ENCODE measurements around the gene ARHGAP32.
A peak's percentile ranks its signal among the peaks of the same experiment; 100 is the strongest.
"Not testable (repeated sequence)": the region's sequence is repeated elsewhere in the genome, so short reads cannot be mapped to it uniquely, and the experiment has no call there.

ARHGAP32 gene

GRCh38 chr11:129018991-129019390 lies 173.1 kb downstream of the ARHGAP32 start:
- DNase-seq, result no peak

- no peak for DNase-seq
Observed at GRCh38 chr11:129018126-129018525, 174.0 kb downstream of the ARHGAP32 start.

DNA sequence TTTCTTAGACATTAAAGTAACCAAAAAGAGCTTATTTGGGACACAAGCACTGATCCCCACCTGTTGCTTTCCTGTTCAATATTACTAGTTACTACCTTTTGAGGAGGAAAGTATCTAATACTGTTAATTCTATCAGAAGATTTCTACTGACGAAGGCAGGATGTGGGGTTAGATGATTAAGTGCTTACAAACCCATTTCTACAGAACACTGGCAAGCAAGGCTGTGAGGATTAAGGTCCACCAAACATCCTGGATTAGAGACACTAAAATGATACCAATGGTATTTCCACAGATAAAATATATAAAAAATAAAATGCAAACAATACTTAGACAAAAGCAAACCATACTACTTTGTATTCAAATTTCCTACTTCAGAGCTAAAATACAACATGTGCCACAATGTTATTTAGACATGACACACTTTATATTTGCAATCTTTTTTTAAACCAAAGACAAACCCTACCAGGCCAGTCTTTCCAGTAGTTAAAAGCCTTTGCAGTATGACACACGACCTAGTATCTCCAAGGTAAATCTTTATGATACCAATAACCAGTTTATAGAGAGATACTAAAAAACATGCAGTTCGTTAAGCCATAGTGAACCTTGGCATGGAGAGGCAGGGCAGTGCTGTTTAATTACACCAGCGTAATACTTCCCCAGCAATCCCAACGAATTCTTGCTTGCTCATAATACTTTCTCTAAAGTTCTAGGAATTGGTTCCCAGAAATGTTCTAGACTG lies 178.2 kb downstream of the ARHGAP32 start:
- DNase-seq, result no peak

DNA sequence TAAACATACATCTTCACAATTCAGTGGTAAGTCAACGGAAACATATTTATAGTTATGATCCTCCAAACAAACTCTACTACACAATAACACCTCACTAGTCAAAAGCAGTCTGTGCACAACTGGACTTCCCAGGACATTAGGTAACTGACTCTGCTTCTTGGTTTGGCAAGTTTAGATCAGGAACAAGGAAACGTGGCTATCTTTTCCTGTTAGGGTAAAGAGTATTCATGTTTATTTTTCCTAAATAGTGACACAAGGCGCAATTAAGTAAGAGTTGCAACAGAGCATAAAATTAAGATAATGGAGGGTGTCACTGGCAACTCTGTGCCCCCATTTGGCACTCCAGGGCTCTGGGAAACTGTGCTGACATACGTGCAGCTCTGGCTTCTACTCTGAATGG lies 179.2 kb downstream of the ARHGAP32 start:
- DNase-seq, result no peak

DNA sequence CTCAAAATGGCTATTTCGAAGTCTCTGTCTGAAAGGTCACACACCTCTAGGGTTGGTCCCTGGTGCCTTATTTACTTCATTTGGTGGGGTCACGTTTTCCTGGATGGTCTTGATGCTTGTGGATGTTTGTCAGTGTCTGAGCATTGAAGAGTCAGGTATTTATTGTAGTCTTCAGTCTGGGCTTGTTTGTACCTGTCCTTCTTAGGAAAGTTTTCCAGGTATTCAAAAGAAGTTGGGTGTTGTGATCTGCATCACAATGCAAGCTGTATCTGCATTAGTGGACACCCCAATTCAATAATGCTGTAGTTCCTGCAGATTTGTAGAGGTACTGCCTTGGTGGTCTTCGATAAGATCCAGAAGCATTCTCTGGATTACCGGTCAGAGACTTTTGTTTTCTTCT lies 186.0 kb downstream of the ARHGAP32 start:
- DNase-seq, result no peak

GRCh38 chr11:128999165-128999564 lies 193.0 kb downstream of the ARHGAP32 start:
- DNase-seq, result not testable (repeated sequence)

DNA sequence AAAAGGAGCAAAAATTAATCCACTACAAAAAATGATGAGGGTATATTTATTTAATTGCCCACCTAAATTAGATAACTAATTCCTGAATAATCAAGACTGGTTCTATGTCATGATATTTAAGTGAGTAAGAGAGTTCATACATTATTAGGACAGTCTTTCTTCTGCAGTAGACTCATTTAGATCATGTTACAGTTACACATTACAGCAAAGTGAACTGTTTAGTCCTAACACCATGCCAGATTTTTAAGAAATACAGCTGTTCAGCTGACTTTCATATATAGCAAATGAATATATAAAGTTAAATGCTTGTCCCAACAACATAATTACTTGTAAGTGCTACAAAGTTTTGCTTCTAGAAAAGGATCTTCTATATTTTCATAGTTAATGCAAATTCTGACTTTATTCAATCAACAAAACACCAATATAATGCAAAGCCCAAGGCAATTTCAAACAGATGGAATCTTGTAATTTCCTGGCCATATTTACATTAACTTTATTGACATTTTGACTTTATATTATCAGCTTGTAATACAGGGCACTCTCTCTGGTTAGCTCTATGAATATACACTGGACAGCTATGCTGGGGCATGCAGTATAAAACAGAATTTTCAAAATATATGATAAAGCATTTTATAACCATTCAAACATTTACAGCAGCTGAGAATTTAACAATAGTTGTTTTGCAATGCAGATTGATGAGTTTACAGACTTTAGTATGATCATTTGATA lies 203.7 kb downstream of the ARHGAP32 start:
- DNase-seq, result no peak

- DNase-seq, result no peak
Observed at GRCh38 chr11:128985880-128986279, 206.2 kb downstream of the ARHGAP32 start.

DNA sequence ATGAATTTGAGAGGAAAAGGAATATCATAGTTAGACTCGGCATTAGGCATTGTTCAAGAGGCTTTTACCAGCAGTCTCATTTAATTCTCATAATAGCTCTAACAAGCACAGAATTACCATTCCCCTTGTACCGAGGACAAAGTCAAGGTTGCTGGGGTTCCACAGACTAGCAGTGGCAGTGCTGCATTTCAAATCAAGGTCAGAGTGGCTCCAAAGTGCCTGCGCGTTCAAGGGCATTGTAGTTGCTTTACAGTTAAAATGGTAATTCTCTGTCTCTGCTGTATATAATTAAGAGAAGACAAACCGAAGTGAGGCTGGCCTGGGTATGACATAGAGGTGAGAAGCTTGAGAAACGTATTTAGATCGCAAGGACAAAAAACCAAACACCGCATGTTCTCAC lies 209.1 kb downstream of the ARHGAP32 start:
- no peak for DNase-seq

DNA sequence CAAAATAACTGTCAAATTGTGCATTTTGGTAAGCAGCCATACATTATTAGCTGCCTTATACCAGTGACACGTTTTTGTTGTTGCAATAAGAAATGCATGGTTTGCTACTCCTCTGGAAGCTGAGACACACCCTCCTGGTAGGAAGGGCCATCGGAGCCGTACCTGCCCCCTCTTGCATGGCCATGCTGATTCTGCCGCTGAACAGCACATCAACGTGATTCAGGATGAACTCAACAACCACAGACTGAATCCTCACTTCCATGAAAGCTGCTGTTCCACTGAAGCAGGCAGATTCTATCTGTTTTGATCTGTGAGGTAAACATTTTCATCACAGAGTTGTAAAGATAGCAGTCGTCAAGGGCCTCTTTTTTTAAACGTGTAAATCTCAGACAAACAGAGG lies 210.9 kb downstream of the ARHGAP32 start:
- no peak for DNase-seq

GRCh38 chr11:128970598-128971190 lies 221.4 kb downstream of the ARHGAP32 start:
- DNase-seq, result no peak

GRCh38 chr11:128968916-128969315 lies 223.2 kb downstream of the ARHGAP32 start:
- DNase-seq, result no peak

DNA sequence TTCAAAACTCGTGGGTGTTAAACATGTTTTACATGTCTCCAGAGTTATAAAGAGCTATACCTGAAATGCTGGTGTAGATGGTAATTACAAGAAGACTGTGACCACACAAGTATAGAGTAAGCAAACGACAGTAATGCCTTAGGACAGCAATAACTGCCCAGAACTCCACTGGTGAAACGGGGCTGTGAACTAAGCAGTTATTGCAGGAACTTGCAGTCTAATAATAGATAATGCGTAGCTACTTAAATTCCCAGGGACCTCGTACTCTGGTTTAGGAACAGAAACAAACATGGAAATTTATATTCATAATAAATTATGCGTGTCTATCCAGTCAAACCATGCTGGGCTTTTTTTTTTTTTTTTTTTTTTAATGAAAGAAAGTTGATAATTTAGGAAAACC lies 224.5 kb downstream of the ARHGAP32 start:
- DNase-seq, result no peak

DNA sequence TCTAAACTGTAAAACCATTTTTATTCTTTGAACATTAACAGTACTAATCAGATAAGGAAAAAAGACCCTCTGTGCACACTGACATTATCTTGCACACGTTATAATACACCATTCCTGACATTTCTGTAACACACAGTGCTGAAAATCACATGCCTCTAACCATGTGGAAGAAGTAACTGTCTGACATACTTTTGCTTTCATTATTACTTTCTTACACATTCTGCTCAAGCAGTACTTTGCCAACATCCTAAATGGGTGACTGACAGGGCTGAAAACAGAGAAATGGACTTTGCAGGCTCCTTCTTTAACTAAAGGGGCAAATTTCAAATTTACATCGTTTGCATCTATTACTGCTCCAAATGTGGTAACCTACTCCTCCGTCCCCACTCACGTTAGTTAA lies 226.6 kb downstream of the ARHGAP32 start:
- no peak for DNase-seq

- DNase-seq, result no peak
Observed at GRCh38 chr11:128964463-128964930, 227.6 kb downstream of the ARHGAP32 start.

- DNase-seq, result no peak
Observed at GRCh38 chr11:128963744-128964325, 228.3 kb downstream of the ARHGAP32 start.

DNA sequence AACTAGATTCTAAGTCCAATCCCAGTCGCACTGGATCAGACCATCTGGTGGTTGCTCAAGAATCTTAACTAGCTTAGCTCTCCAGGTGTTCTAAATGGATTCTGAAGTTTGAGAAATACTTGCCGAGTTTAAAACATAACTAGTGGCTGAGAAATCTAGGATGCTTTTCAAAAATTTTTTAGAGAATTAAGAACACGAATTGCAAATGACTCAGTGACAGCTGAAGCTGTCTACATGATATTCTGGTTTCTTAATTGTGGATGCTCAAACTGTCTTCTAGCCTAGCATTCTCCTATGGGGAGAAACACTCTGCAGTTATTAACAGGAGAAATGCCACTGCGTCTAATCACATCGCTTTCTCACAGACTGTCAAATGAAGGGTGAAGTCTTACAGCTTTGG lies 229.2 kb downstream of the ARHGAP32 start:
- no peak for DNase-seq

DNA sequence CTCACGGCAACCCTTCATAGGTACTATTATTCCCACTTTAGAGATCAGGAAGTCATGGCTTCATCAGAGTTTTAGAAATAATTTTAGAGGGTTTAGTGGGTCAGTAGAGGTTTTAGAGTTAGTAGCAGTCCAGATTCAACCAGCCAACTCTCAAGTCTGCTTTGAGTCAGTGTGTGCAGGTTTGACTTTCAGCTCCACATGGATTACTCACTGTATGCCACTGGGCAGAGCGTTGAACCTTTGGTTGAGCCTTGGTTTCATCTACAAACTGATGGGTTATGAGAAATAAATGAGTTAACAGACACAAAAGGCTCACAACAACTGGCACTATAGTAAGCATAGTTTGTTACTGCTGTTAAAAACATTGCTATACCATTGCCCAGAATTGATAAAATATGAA lies 230.5 kb downstream of the ARHGAP32 start:
- DNase-seq, result no peak

- DNase-seq, result no peak
Observed at GRCh38 chr11:128957202-128957482, 235.0 kb downstream of the ARHGAP32 start.

GRCh38 chr11:128956401-128957201 lies 235.5 kb downstream of the ARHGAP32 start:
- DNase-seq, result peak; percentile 63

- no peak for DNase-seq
Observed at GRCh38 chr11:128955636-128956035, 236.5 kb downstream of the ARHGAP32 start.

DNA sequence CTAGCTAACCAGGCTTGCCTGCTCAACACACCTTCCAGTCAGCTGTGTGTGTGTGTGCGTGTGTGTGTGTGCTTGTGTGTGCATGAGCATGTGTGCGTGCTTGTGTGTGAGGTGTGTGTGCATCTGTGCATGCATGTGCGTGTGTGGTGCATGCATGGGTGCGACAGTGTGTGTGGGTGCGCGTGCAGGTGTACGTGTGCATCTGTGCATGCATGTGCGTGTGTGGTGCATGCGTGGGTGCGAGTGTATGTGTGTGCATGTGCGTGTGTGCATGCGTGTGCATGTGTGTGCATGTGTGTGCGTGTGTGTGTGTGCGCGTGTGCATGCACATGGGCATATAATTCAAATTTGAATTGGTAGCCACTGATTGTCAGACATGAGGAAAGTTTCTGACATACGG lies 239.0 kb downstream of the ARHGAP32 start:
- DNase-seq, result no peak
